A549 treated with dexamethasone at 1 μM for 4 hours (cell line): ENCODE data around the gene NUP98. TPM values are rescaled to one million over a fixed set of nuclear protein-coding genes. Genes with fewer than 3 reads are reported as not detected.

Experiments used
- total RNA-seq: library from RNA; stranded (reverse); fragments of 200-300 nt; extraction: Qiagen RNA extraction; gene quantifications from 5 replicates; pipeline ENCODE4 v1.2.3, GENCODE V29; 2022

The NUP98 gene
- 63.6 to 81.5 TPM (median 77.7 TPM) in 5 replicates for total RNA-seq

GRCh38 chr11:3797329-3798090, at the start of gene NUP98:
Gene NUP98, minus strand, starts transcription at chr11:3797554. Its CDS starts 15,437 bp downstream, at chr11:3782117.

GRCh38 chr11:3840870-3841425, 43.6 kb upstream of the NUP98 start, which contains the start of gene RHOG:
Gene RHOG, minus strand, starts transcription at chr11:3840959. Its CDS starts 12,821 bp downstream, at chr11:3828138.

GRCh38 chr11:3807909-3808860, 10.8 kb upstream of the NUP98 start, which contains the start of gene PGAP2:
Gene PGAP2, plus strand, starts transcription at chr11:3808560. Its CDS starts 2,700 bp downstream, at chr11:3811260.

GRCh38 chr11:3671334-3672254, 125.8 kb downstream of the NUP98 start, which contains the start of gene CHRNA10:
Gene CHRNA10, minus strand, starts transcription at chr11:3671384. Its CDS starts 72 bp downstream, at chr11:3671312.

GRCh38 chr11:3644817-3645235, 152.5 kb downstream of the NUP98 start, which contains the start of gene ART1:
Gene ART1, plus strand, starts transcription at chr11:3645128. Its CDS starts 14,086 bp downstream, at chr11:3659214.

GRCh38 chr11:3641701-3642070, 155.7 kb downstream of the NUP98 start, which contains the start of gene ART5:
Gene ART5, minus strand, starts transcription at chr11:3641992. Its CDS starts 130 bp downstream, at chr11:3641862.

Other genes with a start within 250 kb of the NUP98 start
- 0.19 to 0.49 TPM (median 0.29 TPM) in 5 replicates for gene ART5, start 155.6 kb downstream of the NUP98 start, total RNA-seq
- gene ART1, start 152.4 kb downstream of the NUP98 start, total RNA-seq, result 0.08 TPM in 1 of 5 replicates, not detected in the others
- gene CHRNA10, start 126.2 kb downstream of the NUP98 start, total RNA-seq, result 0.73 to 1.4 TPM (median 0.98 TPM) in 5 replicates
- gene PGAP2, start 11.0 kb upstream of the NUP98 start, total RNA-seq, result 15.7 to 24.3 TPM (median 22.3 TPM) in 5 replicates
- gene RHOG, start 43.4 kb upstream of the NUP98 start, total RNA-seq, result 95.1 to 115 TPM (median 111 TPM) in 5 replicates
- 22.4 to 27.9 TPM (median 26.3 TPM) in 5 replicates for gene STIM1, start 58.1 kb upstream of the NUP98 start, total RNA-seq